GM13977 (cell line): ENCODE data around the gene PDLIM7.

ENCODE experiments used
- DNase-seq: peaks from one replicate; pipeline ENCODE4 v3.0.0; 2012; ENCODE audit warnings: low spot score
- in situ Hi-C: fragments of 300-500 bp; cut with MboI; formaldehyde crosslinking; loops from one replicate; pipeline ENCODE4 v1.12.0; 2022; ENCODE audit warnings: low sequenced_read_pairs, low pct_unique_long_range_greater_than_20kb, mixed read lengths, inconsistent platforms; ENCODE audit not compliant: unreplicated experiment
- TF ChIP-seq, protein P1 (sequence below): IDR thresholded peaks from 2 replicates; pipeline ENCODE4 v1.5.1; 2012; ENCODE audit warnings: mild to moderate bottlenecking, control low read depth; ENCODE audit not compliant: insufficient read depth; ENCODE audit errors: extremely low read depth, missing control alignments

The PDLIM7 gene

DNA sequence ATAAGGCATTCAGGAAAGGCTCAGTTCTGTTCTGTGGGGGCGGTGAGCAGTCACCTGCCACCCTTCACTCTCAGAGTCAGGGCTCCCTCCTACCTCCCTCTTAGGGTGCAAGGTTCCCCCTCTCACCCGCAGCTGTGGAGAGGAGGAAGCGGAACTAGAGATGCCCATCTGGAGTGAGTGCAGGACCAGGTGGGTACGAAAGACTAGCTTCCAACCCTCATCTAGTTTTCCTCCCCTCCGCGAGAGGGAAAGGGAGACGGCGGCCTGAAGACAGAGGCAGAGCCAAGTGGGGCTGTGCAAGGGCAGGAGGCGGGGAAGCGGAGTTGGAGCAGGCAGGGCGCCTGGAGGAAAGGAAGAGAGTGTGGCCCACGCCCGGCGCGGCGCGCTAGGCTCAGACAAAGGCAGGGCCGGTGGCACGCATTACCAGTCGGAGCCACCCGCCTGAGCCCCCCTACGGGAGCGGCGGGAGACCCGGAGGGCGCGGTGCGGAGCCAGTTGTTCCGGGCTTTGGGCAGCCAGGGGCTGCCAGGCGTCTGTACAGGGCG, 43.5 kb downstream of the PDLIM7 start:
- in situ Hi-C loops, result loop anchor here (10.0 kb wide), 1 partner anchor 49 kb away; the partner anchor contains the start of genes F12 and PFN3
- TF ChIP-seq, protein P1, sequence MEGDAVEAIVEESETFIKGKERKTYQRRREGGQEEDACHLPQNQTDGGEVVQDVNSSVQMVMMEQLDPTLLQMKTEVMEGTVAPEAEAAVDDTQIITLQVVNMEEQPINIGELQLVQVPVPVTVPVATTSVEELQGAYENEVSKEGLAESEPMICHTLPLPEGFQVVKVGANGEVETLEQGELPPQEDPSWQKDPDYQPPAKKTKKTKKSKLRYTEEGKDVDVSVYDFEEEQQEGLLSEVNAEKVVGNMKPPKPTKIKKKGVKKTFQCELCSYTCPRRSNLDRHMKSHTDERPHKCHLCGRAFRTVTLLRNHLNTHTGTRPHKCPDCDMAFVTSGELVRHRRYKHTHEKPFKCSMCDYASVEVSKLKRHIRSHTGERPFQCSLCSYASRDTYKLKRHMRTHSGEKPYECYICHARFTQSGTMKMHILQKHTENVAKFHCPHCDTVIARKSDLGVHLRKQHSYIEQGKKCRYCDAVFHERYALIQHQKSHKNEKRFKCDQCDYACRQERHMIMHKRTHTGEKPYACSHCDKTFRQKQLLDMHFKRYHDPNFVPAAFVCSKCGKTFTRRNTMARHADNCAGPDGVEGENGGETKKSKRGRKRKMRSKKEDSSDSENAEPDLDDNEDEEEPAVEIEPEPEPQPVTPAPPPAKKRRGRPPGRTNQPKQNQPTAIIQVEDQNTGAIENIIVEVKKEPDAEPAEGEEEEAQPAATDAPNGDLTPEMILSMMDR, result no peak
- no peak for DNase-seq

DNA sequence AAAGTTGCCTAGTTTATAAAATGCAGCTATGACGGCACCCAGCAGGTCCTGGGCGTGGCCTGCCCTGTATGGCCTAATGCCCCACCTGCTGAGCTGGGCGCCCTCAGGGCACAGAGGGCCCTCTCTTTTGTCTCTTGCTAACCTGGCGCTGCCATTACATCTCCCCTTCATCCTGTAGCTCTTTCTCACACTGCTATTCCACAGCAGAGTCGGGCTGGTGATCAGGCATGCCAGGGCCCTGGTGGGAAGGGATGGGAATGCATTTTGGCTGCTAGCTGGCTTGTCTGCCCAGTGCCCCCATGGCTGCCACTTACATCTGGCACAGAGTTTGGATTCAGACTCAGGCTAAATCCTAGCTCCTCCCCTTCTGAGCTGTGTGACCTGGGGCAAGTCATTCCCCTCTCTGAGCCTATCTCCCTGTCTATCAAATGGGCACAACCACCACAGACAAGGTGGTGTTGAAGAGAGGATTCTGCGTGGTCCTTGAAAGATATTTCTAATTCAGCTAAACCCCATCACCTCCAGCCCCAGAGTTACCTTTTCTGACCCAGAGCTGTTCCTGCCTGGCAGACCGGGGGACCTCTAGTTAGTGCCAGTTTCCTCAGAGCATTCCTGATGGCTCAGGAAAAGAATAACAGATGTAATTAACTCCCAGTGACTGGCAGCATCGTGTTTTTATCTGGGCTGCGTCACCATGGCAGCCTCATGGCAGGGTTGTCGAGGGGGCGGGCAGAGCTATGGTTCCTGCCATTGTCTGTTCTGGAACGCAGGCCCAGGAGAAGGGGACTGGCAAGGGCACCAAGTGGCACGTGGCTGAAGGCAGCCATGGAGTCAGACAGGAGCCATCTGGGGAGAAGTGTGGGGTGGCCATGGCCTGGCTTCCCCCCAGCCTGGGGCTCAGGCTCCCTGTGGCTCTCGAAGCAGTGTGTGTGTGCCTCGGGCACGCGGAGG, 44.4 kb downstream of the PDLIM7 start:
- TF ChIP-seq, protein P1, result no peak
- in situ Hi-C loops, result loop anchor here (10.0 kb wide), 1 partner anchor 48 kb away; the partner anchor contains the start of genes F12 and PFN3
- no peak for DNase-seq

DNA sequence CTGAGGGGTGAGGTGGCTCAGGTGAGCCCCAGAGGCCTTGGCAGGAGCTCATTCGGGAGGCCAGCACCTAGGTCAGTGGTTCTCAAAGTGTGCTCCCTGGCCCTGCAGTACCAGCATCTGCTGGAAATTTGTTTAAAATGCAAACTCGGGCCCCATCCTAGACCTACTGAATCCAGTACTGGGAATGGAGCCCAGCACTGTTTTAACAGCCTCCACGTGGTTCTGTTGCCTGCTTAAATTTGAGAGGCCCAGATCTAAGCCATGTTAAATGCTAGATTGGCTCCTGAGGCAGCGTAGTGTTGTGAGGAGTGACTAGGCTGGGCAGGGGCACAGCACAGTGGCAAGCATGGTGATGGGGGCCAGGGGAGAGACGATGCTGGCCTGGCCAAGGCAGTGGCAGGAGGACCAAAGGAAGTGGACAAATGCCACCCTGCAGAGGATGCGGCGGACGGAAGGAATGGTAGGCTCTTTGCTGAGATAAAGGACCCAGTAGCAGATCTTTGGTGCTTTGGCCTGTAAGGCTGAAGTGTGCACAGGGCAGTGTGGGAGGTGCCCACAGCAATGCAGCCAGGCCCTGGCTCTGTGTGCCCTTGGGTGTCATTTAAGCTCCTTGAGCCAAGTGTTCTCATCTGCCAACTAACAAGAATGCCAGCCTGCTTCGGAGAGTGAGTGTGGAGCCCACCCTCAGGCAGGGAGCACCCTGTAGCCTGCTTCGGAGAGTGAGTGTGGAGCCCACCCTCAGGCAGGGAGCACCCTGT, 46.6 kb downstream of the PDLIM7 start:
- in situ Hi-C loops, result loop anchor here (10.0 kb wide), 1 partner anchor 46 kb away; the partner anchor contains the start of genes F12 and PFN3

DNA sequence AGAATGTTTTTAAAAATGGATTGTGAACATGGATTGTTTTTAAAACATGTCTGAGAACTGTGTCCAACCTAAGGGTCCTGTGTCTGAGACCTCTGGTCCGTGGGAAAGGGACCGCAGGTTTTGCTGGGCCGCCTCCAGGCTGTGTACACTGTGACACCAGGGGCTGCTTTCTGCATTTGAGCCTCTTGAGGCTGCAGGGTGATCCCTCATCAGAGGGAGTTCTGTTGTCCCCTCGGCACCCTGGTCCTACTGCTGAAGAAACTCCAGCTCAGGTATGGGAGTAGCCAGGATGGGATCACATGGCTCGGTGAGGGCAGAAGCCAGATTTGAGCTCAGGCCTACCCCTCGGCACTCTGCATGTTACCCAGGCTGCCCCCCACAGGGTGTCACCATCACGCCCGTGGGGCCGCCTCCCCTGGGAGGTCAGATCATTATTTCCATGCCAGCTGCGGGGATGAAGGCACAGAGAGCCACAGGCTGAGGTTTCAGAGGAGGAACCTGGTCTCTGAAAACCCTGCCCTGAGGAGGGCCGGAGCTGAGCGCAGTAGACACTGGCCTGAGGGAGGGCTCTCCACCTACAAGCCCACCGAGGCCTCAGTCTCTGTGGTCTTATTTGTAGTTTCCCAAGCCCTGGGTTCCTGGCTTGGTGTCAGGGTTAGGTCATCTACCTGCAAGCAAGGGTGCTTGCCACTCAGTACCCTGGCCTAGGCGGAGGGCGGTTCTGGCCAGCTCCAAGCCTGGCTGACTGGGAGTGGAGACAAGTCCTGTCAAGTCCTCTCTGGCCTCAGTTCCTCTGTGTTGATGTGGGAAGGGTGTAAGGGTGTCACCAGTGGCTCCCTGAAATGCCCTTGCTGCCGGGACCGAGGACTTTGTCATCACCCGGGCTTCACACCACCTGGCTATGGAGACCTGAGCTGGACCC, 48.0 kb downstream of the PDLIM7 start:
- no peak for DNase-seq
- in situ Hi-C loops, result loop anchor here (10.0 kb wide), 1 partner anchor 45 kb away; the partner anchor contains the start of genes F12 and PFN3
- TF ChIP-seq, protein P1, result no peak

More for the DNA sequence above, 46.6 kb downstream of the PDLIM7 start:
- TF ChIP-seq, protein P1, result no peak
- no peak for DNase-seq

DNA sequence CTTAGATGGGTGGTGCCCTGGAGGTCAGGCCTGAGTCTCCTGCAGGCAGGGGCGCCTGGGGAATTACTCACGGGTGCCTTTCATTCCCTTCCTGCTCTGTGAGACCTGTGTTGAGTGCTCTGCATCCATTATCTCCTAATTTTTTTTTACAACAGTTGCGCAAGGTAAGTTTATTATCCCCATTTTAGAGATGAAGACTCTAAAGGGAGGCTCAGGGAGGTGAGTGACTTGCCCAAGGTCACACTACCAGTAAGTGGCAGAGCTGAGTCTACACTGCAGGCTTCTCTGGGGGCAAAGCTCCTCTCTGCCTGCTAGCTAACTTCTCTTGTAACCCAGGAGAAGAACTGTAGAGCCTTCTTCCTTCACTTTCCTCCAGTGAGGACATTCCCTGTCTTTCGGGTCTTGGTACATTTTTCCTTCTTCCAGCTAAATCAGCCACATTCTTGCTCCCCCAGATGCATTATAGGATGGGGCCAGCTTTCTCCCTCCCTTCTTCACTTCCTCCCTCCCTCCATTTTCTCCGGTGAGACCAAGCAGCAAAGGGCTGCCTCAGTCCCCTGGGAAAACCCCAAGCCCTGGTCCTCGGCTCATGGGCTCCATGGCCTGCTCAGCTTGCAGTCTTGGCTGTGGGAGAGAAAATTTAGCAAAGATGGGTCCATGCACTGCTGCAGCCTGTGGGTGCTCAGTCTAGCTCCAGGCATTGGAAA, 49.0 kb downstream of the PDLIM7 start:
- TF ChIP-seq, protein P1, result no peak
- in situ Hi-C loops, result no loop called here
- no peak for DNase-seq
